HepG2 (cell line): Measurements from ENCODE around the gene RING1. TPM values are rescaled to one million over a fixed set of nuclear protein-coding genes. Genes with fewer than 3 reads are reported as not detected.

Source experiments
- ELF3 ChIP-seq: IDR thresholded peaks from 2 replicates; pipeline ENCODE4 v1.6.1; 2016; ENCODE audit warnings: missing genetic modification reagents, missing compliant biosample characterization
- FOSL1 ChIP-seq: sonication (generic); formaldehyde crosslinking; IDR thresholded peaks from 2 replicates; pipeline ENCODE4 v1.9.0; 2021; ENCODE audit warnings: missing genetic modification reagents, borderline replicate concordance
- KDM6A ChIP-seq: IDR thresholded peaks from 2 replicates; pipeline ENCODE4 v1.6.1; 2016; ENCODE audit warnings: low read depth
- SP4 ChIP-seq: sonication (generic); formaldehyde crosslinking; IDR thresholded peaks from 2 replicates; pipeline ENCODE4 v1.8.1; 2023; ENCODE audit warnings: mild to moderate bottlenecking, missing genetic modification reagents
- SRF ChIP-seq: IDR thresholded peaks from 2 replicates; pipeline ENCODE4 v1.6.1; 2011; ENCODE audit warnings: mild to moderate bottlenecking, low read depth, low read length, moderate library complexity
- TCF7L2 ChIP-seq: IDR thresholded peaks from 2 replicates; pipeline ENCODE4 v1.6.1; 2011; ENCODE audit warnings: mild to moderate bottlenecking, low read depth, low read length, moderate library complexity
- TRIM22 ChIP-seq: fragments of 450-650 bp; IDR thresholded peaks from 2 replicates; pipeline ENCODE4 v1.6.1; 2017
- ZBTB3 ChIP-seq: sonication (generic); formaldehyde crosslinking; IDR thresholded peaks from 2 replicates; pipeline ENCODE4 v1.4.0; 2020; ENCODE audit warnings: low read depth, mild to moderate bottlenecking, moderate library complexity, missing genetic modification reagents, borderline replicate concordance
- ZNF430 ChIP-seq: sonication (generic); formaldehyde crosslinking; IDR thresholded peaks from 2 replicates; pipeline ENCODE4 v1.9.0; 2021; ENCODE audit warnings: mild to moderate bottlenecking, missing genetic modification reagents
- polyA plus RNA-seq, 8 experiments: library from polyadenylated mRNA; depleted of rRNA in 3 of 8; stranded (reverse) in 7 of 8; unstranded in 1 of 8; fragments of >200 nt; fragmentation: Illumina TruSeq in 4 of 8; extraction: Trizol in 4 of 8; gene quantifications; 2 replicates each; pipeline versions ENCODE4 v1.2.1 to v1.2.3, GENCODE V29; 2011 to 2016; ENCODE audit warnings: low read depth in 4 of 8, missing spikeins in 1 of 8, mixed read lengths in 1 of 8; ENCODE audit not compliant: insufficient read depth in 1 of 8
- total RNA-seq, 5 experiments: library from RNA; depleted of rRNA; stranded (reverse); fragments of >200 nt; fragmentation: Illumina TruSeq; extraction: Trizol; gene quantifications; 2 replicates each; pipeline ENCODE4 v1.2.3, GENCODE V29; 2016; ENCODE audit warnings: low read depth in 1 of 5
- TF ChIP-seq, protein P1 (sequence below): sonication (generic); formaldehyde crosslinking; conservative IDR thresholded peaks from 2 replicates; pipeline ENCODE4 v1.4.0; 2020; ENCODE audit warnings: missing genetic modification reagents
- TF ChIP-seq, protein P2 (sequence below): sonication (generic); formaldehyde crosslinking; IDR thresholded peaks from 2 replicates; pipeline ENCODE4 v1.4.0; 2020; ENCODE audit warnings: mild to moderate bottlenecking, missing genetic modification reagents
- TF ChIP-seq, protein P3 (sequence below), 2 experiments: fragments of 450-650 bp in 1 of 2; sonication (generic) in 1 of 2; formaldehyde crosslinking in 1 of 2; IDR thresholded peaks; 2 replicates each; pipeline versions ENCODE4 v1.6.1 to v1.8.0; 2016 to 2022; ENCODE audit warnings: antibody characterized with exemption in 1 of 2, mild to moderate bottlenecking in 1 of 2, missing genetic modification reagents in 1 of 2

RING1 gene
- total and polyA plus RNA-seq, 2 of the 13 experiments (the other 11 are each of a cell fraction or from before 2014, with no cell fraction given), result 23.9 to 33.6 TPM

GRCh38 chr6:33161354-33162331 is 46.7 kb upstream of the RING1 start (continued):
- TF ChIP-seq, protein P1, sequence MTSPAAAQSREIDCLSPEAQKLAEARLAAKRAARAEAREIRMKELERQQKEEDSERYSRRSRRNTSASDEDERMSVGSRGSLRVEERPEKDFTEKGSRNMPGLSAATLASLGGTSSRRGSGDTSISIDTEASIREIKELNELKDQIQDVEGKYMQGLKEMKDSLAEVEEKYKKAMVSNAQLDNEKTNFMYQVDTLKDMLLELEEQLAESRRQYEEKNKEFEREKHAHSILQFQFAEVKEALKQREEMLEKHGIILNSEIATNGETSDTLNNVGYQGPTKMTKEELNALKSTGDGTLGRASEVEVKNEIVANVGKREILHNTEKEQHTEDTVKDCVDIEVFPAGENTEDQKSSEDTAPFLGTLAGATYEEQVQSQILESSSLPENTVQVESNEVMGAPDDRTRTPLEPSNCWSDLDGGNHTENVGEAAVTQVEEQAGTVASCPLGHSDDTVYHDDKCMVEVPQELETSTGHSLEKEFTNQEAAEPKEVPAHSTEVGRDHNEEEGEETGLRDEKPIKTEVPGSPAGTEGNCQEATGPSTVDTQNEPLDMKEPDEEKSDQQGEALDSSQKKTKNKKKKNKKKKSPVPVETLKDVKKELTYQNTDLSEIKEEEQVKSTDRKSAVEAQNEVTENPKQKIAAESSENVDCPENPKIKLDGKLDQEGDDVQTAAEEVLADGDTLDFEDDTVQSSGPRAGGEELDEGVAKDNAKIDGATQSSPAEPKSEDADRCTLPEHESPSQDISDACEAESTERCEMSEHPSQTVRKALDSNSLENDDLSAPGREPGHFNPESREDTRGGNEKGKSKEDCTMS, result no peak
- TF ChIP-seq, protein P2, sequence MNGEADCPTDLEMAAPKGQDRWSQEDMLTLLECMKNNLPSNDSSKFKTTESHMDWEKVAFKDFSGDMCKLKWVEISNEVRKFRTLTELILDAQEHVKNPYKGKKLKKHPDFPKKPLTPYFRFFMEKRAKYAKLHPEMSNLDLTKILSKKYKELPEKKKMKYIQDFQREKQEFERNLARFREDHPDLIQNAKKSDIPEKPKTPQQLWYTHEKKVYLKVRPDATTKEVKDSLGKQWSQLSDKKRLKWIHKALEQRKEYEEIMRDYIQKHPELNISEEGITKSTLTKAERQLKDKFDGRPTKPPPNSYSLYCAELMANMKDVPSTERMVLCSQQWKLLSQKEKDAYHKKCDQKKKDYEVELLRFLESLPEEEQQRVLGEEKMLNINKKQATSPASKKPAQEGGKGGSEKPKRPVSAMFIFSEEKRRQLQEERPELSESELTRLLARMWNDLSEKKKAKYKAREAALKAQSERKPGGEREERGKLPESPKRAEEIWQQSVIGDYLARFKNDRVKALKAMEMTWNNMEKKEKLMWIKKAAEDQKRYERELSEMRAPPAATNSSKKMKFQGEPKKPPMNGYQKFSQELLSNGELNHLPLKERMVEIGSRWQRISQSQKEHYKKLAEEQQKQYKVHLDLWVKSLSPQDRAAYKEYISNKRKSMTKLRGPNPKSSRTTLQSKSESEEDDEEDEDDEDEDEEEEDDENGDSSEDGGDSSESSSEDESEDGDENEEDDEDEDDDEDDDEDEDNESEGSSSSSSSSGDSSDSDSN, result peak; percentile 76
- 0 out of 2 replicates have a peak, but pooled peaks have one; percentile 28 for TF ChIP-seq ZNF430
- no peak for TF ChIP-seq FOSL1 (CRISPR knock-in tag)
- no peak for TF ChIP-seq SRF
- no peak for TF ChIP-seq TRIM22
- TF ChIP-seq SP4, result no peak; the same call in 1 of the 2 replicates
- TF ChIP-seq ZBTB3 (CRISPR knock-in tag), result no peak
- TF ChIP-seq KDM6A (CRISPR knock-in tag), result no peak
- no peak for TF ChIP-seq ELF3 (CRISPR knock-in tag)
- TF ChIP-seq, protein P3, sequence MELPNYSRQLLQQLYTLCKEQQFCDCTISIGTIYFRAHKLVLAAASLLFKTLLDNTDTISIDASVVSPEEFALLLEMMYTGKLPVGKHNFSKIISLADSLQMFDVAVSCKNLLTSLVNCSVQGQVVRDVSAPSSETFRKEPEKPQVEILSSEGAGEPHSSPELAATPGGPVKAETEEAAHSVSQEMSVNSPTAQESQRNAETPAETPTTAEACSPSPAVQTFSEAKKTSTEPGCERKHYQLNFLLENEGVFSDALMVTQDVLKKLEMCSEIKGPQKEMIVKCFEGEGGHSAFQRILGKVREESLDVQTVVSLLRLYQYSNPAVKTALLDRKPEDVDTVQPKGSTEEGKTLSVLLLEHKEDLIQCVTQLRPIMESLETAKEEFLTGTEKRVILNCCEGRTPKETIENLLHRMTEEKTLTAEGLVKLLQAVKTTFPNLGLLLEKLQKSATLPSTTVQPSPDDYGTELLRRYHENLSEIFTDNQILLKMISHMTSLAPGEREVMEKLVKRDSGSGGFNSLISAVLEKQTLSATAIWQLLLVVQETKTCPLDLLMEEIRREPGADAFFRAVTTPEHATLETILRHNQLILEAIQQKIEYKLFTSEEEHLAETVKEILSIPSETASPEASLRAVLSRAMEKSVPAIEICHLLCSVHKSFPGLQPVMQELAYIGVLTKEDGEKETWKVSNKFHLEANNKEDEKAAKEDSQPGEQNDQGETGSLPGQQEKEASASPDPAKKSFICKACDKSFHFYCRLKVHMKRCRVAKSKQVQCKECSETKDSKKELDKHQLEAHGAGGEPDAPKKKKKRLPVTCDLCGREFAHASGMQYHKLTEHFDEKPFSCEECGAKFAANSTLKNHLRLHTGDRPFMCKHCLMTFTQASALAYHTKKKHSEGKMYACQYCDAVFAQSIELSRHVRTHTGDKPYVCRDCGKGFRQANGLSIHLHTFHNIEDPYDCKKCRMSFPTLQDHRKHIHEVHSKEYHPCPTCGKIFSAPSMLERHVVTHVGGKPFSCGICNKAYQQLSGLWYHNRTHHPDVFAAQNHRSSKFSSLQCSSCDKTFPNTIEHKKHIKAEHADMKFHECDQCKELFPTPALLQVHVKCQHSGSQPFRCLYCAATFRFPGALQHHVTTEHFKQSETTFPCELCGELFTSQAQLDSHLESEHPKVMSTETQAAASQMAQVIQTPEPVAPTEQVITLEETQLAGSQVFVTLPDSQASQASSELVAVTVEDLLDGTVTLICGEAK (IDR thresholded peaks at IDR 0.05), result no peak
- TF ChIP-seq, protein P3 (CRISPR knock-in tag; IDR thresholded peaks at IDR 0.05), result no peak
- no peak for TF ChIP-seq TCF7L2
